Upper lobe of right lung (tissue), 1 donor: Measurements from ENCODE around the gene BSX. TPM values are rescaled to one million over a fixed set of nuclear protein-coding genes. Genes with fewer than 3 reads are reported as not detected.

Experiments
- ATAC-seq: fragments of 200-7000 bp; cut with Tn5 transposase; one replicate; pipeline ENCODE4 v1.9.1; 2020; ENCODE audit warnings: mild to moderate bottlenecking, moderate library complexity
- DNase-seq: peaks from one replicate; pipeline ENCODE4 v3.0.0-alpha.2; 2020
- H3K27ac ChIP-seq: fragments of 200-600 bp; one replicate; pipeline ENCODE4 v1.8.0; 2022
- H3K27me3 ChIP-seq: fragments of 200-600 bp; one replicate; pipeline ENCODE4 v1.8.0; 2022; ENCODE audit warnings: mild to moderate bottlenecking
- H3K36me3 ChIP-seq: fragments of 200-600 bp; one replicate; pipeline ENCODE4 v1.8.0; 2022
- H3K4me1 ChIP-seq: fragments of 200-600 bp; one replicate; pipeline ENCODE4 v1.8.0; 2022
- H3K4me3 ChIP-seq: fragments of 200-600 bp; one replicate; pipeline ENCODE4 v1.8.0; 2022; ENCODE audit warnings: mild to moderate bottlenecking
- H3K9me3 ChIP-seq: fragments of 200-600 bp; one replicate; pipeline ENCODE4 v1.8.0; 2022
- intact Hi-C: fragments of 100-400 bp; cut with DNase I; formaldehyde crosslinking; loops from one replicate; pipeline ENCODE4 v1.11.0; 2022
- total RNA-seq: library from RNA; stranded (reverse); fragmentation: NEBNext Ultra II Directional; extraction: Animal tissue kit (Norgen Biotek cat#: 25700); gene quantifications from one replicate; pipeline ENCODE4 v1.2.1, GENCODE V29; 2021
- TF ChIP-seq, protein P1 (sequence below): fragments of 200-600 bp; IDR thresholded peaks from one replicate; pipeline ENCODE4 v1.8.0; 2022; ENCODE audit warnings: antibody characterized with exemption
- donor health status: DM: no; HTN: yes; CAD: no; lungs with severe emphysema.

The BSX gene
- total RNA-seq, 1 donor from 2014 or later = not detected

DNA sequence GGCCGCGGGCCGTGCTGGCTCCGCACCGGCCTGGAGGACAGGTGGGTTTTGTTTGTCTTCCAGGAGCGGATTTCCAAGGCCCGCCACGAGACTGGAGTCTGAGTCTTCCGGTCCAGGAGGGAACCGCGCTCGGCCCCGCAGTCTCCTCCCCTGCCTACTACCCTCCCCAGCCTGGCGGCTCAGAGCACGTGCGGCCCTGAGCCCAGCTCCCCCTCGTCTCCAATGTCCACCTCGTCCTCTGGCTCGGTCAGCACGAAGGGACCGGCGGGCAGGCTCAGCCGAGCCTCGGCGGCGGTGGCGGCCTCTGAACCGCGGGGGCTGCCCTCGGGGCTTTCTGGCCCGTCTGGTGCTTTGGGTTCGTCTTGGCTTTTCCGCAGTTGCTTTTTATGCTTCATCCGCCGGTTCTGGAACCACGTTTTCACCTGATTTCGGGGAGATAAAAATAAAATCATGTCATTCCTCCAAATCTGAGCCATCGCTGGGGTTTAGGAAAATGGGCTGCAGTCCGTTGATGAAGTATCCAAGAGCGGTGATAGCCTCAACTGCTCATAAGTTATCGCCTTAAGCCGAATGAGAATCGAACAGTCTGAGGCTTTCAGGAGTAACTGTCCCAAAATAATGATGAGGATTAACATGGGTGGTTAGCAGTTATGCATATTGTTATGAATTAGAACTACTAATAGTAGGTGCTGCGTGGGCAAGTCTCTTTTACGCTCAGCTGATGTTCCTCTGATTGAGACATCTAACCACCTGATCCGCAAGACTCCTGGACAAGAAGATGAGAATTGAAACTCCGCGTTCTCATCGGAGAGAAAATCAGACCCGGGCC is 4.0 kb downstream of the BSX start:
- no peak for ATAC-seq
- Histone ChIP-seq H3K27ac (no peak overlapping the region), H3K36me3 (no peaks in the 10 kb centered on the region), H3K27me3 (peaks cover 97% of the 10 kb centered on the region), H3K9me3 (no peaks in the 10 kb centered on the region), H3K4me1 (peaks cover 9% of the 10 kb centered on the region), H3K4me3 (no peak overlapping the region)
- TF ChIP-seq, protein P1, sequence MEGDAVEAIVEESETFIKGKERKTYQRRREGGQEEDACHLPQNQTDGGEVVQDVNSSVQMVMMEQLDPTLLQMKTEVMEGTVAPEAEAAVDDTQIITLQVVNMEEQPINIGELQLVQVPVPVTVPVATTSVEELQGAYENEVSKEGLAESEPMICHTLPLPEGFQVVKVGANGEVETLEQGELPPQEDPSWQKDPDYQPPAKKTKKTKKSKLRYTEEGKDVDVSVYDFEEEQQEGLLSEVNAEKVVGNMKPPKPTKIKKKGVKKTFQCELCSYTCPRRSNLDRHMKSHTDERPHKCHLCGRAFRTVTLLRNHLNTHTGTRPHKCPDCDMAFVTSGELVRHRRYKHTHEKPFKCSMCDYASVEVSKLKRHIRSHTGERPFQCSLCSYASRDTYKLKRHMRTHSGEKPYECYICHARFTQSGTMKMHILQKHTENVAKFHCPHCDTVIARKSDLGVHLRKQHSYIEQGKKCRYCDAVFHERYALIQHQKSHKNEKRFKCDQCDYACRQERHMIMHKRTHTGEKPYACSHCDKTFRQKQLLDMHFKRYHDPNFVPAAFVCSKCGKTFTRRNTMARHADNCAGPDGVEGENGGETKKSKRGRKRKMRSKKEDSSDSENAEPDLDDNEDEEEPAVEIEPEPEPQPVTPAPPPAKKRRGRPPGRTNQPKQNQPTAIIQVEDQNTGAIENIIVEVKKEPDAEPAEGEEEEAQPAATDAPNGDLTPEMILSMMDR = no peak
- no peak for DNase-seq
- intact Hi-C loops = no loop called here

DNA sequence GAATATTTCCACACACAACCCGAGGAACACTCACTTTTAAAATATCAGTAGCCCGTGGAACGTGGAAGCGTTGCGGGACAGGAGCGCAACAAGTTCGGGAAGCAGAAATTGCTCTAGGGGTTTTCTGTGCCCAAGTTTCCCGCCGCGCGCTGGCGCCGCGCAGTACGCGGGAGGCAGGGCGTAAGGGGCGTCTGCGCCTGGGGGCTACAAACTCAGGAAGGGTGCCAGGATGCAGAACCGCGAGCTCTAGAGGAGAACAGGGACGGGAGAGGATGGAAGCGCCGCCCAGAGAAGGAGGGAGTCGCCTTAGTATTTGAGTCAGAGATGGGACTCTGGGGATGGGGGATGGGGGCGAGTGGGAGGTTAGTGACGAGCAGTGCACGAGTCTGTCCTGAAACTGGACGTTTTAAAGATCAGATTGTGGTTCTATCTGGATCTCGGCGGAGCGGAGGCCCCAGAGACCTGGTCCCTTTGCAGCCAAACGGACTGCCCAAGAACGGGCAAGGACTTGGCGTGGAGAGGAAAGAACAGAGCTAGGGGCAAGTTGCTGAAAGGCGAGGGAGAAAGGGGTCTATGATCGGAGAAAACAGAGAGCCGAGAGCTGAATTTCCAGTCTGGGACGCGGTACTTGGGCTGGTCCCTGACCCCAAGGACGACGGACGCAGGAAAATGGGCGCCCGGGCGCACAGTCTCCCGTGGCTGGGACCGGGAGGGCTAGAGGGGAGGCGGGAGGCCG is 4.7 kb downstream of the BSX start:
- Histone ChIP-seq H3K27ac (no peak overlapping the region), H3K27me3 (peaks cover 90% of the 10 kb centered on the region), H3K4me3 (no peak overlapping the region), H3K4me1 (peaks cover 9% of the 10 kb centered on the region), H3K36me3 (no peaks in the 10 kb centered on the region), H3K9me3 (no peaks in the 10 kb centered on the region)
- intact Hi-C loops = no loop called here
- TF ChIP-seq, protein P1 = no peak
- no peak for ATAC-seq
- no peak for DNase-seq

DNA sequence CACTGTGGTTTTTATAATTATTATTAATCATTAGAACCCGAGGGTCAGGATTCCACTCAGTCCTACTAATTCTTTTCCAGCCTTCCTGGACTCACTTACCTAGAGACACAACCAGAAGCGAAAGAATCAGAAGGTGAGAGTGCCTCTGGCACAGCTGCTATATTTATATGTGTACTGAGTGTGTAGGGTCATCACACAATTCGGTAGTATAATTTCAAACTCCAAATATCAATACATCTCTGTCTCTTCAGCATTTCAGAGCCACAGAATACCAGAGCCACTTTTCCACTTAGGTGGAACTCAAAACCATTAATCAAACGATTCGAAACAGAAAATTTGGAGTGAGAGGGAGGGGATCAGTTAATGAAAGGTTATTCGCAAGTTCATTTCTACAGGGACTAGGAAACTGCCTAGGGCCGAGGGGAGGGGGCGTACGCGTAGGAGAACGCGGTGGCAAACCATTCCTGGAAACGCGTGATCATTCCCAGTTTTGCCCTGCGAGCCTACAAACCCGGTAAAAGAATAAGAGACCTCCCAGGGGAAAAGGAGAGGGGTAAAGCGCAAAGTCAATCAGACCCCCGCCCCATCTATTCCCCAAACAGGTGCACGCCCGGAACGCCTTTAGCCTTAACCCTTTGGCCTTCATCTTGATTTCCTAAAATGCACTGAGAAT is 5.4 kb downstream of the BSX start:
- no peak overlapping the region for H3K4me3 ChIP-seq
- ATAC-seq = no peak
- H3K4me1 ChIP-seq = peaks cover 9% of the 10 kb centered on the region
- DNase-seq = no peak
- TF ChIP-seq, protein P1 = no peak
- no peak overlapping the region for H3K27ac ChIP-seq
- intact Hi-C loops = no loop called here
- H3K27me3 ChIP-seq = peaks cover 90% of the 10 kb centered on the region
- no peaks in the 10 kb centered on the region for H3K36me3 ChIP-seq
- no peaks in the 10 kb centered on the region for H3K9me3 ChIP-seq

DNA sequence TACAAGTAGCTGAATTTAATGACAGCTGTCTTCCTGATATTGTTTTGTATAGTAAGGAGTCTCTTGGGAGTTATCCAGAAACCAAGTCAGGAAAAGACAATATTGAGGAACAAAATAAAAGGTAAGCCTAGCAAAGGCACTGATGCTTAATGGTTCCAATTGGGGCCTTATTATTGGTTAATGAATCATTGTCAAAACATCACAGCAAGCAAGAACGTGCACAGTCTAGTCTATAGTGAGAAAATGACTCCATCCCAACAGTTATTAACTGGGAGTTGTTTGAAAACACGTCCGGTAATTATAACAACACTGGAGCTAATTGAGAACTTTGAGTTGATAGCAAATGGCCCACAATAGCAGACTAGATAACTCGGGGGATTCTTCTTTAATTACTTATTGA is 17.7 kb downstream of the BSX start:
- ATAC-seq (no peak), DNase-seq (no peak)
- Histone ChIP-seq H3K36me3 (no peaks in the 10 kb centered on the region), H3K27me3 (peaks cover 11% of the 10 kb centered on the region), H3K4me1 (no peaks in the 10 kb centered on the region), H3K27ac (no peak overlapping the region), H3K9me3 (no peaks in the 10 kb centered on the region), H3K4me3 (no peak overlapping the region)
- intact Hi-C loops = no loop called here
- TF ChIP-seq, protein P1 = no peak

DNA sequence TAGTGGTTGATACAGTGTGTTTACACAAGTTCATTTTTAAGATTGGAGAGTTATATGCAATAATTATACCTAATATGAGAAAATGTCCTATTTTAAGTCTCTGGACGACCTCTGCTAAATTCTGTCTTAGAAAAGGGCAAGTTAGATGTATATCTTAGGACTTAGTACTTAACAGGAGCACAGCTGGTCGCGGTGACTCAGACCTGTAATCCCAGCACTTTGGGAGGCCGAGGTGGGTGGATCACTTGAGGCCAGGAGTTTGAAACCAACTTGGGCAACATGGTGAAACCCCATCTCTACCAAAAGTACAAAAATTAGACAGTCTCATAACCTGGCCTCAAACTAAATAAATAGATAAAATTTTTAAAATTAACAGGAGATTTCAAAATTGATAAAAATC is 27.2 kb downstream of the BSX start:
- Histone ChIP-seq H3K9me3 (no peaks in the 10 kb centered on the region), H3K4me3 (no peak overlapping the region), H3K27ac (no peak overlapping the region), H3K36me3 (peaks cover 4% of the 10 kb centered on the region), H3K27me3 (no peaks in the 10 kb centered on the region), H3K4me1 (no peaks in the 10 kb centered on the region)
- DNase-seq = no peak
- no peak for ATAC-seq
- intact Hi-C loops = no loop called here
- TF ChIP-seq, protein P1 = no peak
